GM20000 (cell line): ENCODE measurements around the gene PTPRG.

ENCODE experiments used
- DNase-seq: peaks from one replicate; pipeline ENCODE4 v3.0.0; 2012; ENCODE audit warnings: low spot score
- TF ChIP-seq, protein P1 (sequence below): IDR thresholded peaks from 2 replicates; pipeline ENCODE4 v1.5.1; 2012; ENCODE audit warnings: mild to moderate bottlenecking, control low read depth; ENCODE audit errors: extremely low read depth, missing control alignments

Gene PTPRG

DNA sequence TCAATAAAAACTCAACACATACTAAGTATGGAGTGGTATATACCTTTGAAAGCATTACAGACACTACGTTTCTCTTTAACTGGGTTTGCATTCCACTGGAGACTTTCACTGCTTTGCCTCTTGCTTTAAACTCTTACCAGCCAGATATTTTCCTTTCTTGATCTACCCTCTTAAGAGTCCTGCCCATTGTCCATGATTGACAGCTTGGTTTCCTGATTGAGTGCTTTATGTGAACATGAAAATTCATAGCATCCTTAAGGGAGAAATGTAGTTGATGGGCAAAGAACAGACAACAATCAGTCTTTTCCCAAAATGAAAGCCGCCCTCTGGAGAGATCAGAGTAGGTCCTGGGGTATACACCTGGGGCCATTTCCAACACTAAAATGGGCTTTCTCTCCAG, 78.6 kb downstream of the PTPRG start:
- no peak for DNase-seq
- TF ChIP-seq, protein P1, sequence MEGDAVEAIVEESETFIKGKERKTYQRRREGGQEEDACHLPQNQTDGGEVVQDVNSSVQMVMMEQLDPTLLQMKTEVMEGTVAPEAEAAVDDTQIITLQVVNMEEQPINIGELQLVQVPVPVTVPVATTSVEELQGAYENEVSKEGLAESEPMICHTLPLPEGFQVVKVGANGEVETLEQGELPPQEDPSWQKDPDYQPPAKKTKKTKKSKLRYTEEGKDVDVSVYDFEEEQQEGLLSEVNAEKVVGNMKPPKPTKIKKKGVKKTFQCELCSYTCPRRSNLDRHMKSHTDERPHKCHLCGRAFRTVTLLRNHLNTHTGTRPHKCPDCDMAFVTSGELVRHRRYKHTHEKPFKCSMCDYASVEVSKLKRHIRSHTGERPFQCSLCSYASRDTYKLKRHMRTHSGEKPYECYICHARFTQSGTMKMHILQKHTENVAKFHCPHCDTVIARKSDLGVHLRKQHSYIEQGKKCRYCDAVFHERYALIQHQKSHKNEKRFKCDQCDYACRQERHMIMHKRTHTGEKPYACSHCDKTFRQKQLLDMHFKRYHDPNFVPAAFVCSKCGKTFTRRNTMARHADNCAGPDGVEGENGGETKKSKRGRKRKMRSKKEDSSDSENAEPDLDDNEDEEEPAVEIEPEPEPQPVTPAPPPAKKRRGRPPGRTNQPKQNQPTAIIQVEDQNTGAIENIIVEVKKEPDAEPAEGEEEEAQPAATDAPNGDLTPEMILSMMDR, result no peak

DNA sequence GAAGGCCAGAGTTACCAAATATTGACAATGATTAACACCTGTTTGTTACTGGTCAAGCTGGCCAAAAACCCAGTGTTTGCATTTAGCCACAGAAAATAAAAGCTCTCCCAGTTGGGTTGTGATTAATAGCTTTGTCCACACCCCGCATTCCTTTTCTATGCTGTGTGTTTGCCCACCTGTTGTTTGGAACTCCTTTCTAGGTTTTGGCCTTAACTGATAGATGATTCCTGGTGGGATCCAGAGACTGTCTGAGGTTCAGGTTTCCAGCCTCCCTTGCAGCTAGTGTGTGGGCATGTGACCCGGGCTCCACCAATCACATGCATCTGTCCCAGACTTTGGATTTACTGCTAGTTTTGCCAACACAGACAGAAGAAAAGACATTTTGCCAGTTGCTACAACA, 83.8 kb downstream of the PTPRG start:
- DNase-seq, result no peak
- TF ChIP-seq, protein P1, result no peak

DNA sequence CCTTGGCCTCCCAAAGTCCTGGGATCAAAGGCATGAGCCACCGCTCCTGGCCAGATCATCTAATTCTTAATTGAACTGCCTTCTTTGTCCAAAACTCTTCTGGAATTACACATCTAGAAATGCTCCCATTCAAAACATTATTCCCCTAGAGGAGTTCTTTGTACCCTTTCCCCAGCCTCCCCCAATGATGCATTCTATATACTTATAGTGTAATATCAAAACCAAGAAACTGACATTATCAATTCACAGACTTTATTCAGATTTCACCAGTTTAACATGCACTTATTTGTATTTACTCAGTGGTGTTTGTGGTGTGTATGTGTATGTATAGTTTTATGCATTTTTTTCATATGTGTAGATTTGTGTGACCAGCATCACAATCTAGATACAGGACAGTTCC, 85.0 kb downstream of the PTPRG start:
- no peak for DNase-seq
- TF ChIP-seq, protein P1, result no peak

DNA sequence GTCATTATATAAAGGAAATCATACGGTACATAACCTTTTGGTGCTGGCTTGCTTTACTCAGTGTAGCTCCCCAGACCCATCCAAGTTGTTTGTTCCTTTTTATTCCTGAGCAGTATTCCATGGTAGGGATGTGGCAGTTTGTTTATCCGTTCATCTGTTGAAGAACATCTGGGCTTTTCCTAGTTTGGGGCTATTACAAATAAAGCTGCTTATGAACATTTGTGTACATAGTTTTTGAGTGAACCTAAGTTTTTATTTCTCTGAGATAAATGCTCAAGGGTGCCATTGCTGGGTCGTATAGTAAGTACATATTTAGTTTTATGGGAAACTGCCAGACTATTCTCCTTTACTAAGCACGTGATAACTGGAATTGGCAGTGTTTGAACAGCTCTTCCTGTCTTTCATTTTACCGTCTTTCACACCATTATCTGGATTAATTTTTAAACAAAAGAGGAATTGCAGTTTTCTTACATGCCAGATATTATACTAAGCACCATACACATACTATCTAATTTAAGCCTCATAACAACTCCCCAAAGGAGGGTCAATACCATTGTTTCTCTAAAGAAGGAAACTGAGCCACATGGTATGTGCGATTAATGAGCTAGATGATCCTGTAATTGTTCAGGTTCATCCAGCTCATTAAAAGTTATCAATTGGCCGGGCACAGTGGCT, 85.6 kb downstream of the PTPRG start:
- TF ChIP-seq, protein P1, result no peak
- DNase-seq, result no peak

DNA sequence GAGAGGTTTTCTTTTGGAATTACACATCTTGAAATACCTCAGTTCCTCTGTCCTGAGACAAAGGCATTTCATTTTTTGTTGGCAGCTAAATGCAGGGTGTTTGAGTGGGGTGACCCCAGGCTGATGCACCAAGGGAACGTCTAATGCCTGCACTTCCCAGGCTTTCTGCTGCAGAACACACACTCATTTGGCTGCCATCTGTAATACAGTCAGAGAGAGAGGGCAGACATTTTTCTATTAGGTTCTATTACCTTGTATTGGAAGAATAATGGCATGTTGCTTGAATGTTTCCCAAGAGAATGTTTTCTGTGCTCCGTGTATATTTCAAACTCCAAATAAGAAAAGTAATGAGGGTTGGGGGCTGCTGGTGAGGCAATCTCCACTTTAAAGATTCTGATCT, 87.1 kb downstream of the PTPRG start:
- no peak for DNase-seq
- TF ChIP-seq, protein P1, result no peak

DNA sequence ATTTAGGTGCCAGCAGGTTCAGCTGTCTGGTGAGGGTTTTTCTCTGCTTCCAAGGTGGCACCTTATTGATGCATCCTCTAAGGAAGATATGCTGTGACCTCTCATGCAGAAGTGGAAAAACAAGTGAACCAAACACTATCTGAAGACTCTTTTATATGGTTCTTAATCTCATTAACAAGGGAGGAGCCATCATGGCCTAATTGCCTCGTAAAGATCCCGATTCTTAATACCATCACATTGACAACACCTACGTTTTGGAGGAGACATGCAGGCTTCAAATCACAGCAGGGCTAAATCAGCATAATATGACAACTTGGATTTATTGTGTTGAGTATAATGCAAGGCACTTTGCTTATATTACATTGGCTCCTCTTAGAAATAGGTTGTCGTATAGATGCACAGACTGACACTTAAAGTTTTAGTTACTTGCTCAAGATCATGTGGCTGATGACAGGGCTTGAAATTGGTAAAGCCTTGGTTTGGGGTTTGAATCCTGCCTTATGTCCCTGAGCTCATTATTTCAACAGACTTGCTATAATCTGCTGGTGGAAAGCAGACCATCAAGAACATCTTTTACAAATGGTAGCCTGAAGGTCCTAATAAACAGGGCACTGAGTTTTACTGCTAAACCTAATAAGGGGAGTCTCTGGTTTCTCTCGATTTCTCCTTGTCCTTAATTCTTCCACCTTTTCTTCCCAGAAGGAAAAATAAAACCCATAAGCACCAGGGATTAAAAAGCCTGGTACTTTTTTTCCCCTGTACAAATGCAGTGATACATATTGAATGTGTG, 88.2 kb downstream of the PTPRG start:
- TF ChIP-seq, protein P1, result no peak
- DNase-seq, result no peak

DNA sequence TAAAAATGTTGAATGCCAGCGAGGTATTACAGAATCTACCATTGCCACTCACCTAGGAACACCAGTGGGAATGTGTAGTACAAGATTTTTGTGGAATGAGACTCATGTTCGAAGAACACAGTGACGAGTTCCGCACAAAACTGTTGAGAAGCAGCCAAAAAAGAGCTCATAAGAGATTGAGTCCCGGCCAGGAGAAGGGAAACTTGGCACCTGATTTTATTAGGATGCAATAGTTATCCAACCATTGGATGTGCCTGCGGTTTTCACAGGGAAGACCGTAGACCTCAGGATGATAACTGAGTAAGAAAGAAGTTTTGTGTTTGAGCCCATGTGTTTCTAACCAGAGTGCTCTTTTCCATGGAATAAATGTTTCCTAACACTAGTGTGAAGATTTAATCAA, 88.9 kb downstream of the PTPRG start:
- DNase-seq, result no peak
- TF ChIP-seq, protein P1, result no peak
